Lower leg skin (tissue), 4 donors: ENCODE results near the gene GPATCH1. TPM values are rescaled to one million over a fixed set of nuclear protein-coding genes. Genes with fewer than 3 reads are reported as not detected.

Source experiments
- DNase-seq, 2 donors: peaks; one replicate each; pipeline ENCODE4 v3.0.0-alpha.2; 2019; ENCODE audit warnings: low spot score in 2 of 2
- H3K4me3 ChIP-seq: fragments of 200-600 bp; sonication (generic); 2 replicates; pipeline ENCODE4 v1.5.1; 2017; ENCODE audit warnings: mild to moderate bottlenecking, low read depth; ENCODE audit not compliant: poor library complexity, severe bottlenecking
- CTCF ChIP-seq, 3 donors: fragments of 450-650 bp; IDR thresholded peaks; one replicate each; pipeline ENCODE4 v1.5.1; 2016; ENCODE audit warnings: antibody characterized with exemption in 3 of 3, mild to moderate bottlenecking in 3 of 3, moderate library complexity in 2 of 3
- POLR2A ChIP-seq, 2 donors: fragments of 450-650 bp; IDR thresholded peaks; one replicate each; pipeline ENCODE4 v1.6.1; 2016 to 2017; ENCODE audit warnings: antibody characterized with exemption in 2 of 2, mild to moderate bottlenecking in 1 of 2, moderate library complexity in 1 of 2
- WGBS, 2 donors: methylation state at CpG; one replicate each; pipeline ENCODE4 v1.1.5; 2018; 5-methylcytosine and 5-hydroxymethylcytosine counted together
- intact Hi-C: fragments of 100-400 bp; cut with DNase I; formaldehyde crosslinking; loops from one replicate; pipeline ENCODE4 v1.15.0; 2023; ENCODE audit warnings: low total_unique reads
- total RNA-seq, 4 donors: library from RNA; depleted of rRNA; stranded (reverse); fragments of >200 nt; gene quantifications; one replicate each; pipeline ENCODE4 v1.1.0, GENCODE V29; 2016

Gene GPATCH1
- total RNA-seq, 4 donors from 2014 or later: 7.0 to 14.6 (median 8.7) TPM

GRCh38 chr19:33171222-33171795 lies 90.3 kb downstream of the GPATCH1 start:
- no peak for TF ChIP-seq POLR2A (IDR thresholded peaks at IDR 0.05)
- TF ChIP-seq CTCF (IDR thresholded peaks at IDR 0.05): no peak
- intact Hi-C loops: no loop called here
- H3K4me3 ChIP-seq: no peak overlapping the region
- no peak for DNase-seq
- WGBS, 2 donors: 89 to 100% methylated on average over 1 of the region's 1 CpG

GRCh38 chr19:33171916-33172359 lies 91.0 kb downstream of the GPATCH1 start:
- no peak overlapping the region for H3K4me3 ChIP-seq
- intact Hi-C loops: no loop called here
- no peak for DNase-seq
- TF ChIP-seq CTCF (IDR thresholded peaks at IDR 0.05) (no peak), POLR2A (IDR thresholded peaks at IDR 0.05) (no peak)
- WGBS, 2 donors: 81 to 84% methylated on average over 6 of the region's 6 CpGs

GRCh38 chr19:33174186-33174585 lies 93.2 kb downstream of the GPATCH1 start:
- H3K4me3 ChIP-seq: no peak overlapping the region
- intact Hi-C loops: no loop called here
- no peak for TF ChIP-seq CTCF (IDR thresholded peaks at IDR 0.05)
- no peak for DNase-seq
- WGBS, 2 donors: 75 to 87% methylated on average over 3 to 5 of the region's 5 CpGs

- WGBS, 2 donors: 94 to 96% methylated on average over 10 of the region's 10 CpGs
- TF ChIP-seq POLR2A (IDR thresholded peaks at IDR 0.05): no peak
- no peak for TF ChIP-seq CTCF (IDR thresholded peaks at IDR 0.05)
- intact Hi-C loops: loop anchor here (5.0 kb wide), 1 partner anchor 647 kb away; no protein-coding TSS in a partner anchor
- no peak for DNase-seq
- no peak overlapping the region for H3K4me3 ChIP-seq
Observed at GRCh38 chr19:33175156-33175782, 94.3 kb downstream of the GPATCH1 start.

- 14 to 16% methylated on average over 18 to 25 of the region's 25 CpGs for WGBS, 2 donors
- intact Hi-C loops: loop anchor here (5.0 kb wide), 1 partner anchor 646 kb away; no protein-coding TSS in a partner anchor
- no peak for TF ChIP-seq POLR2A (IDR thresholded peaks at IDR 0.05)
- no peak for TF ChIP-seq CTCF (IDR thresholded peaks at IDR 0.05)
- peak in 1 of 2 donors; percentile 91 for DNase-seq
- peak overlapping the region; percentile 89 for H3K4me3 ChIP-seq
Observed at GRCh38 chr19:33175886-33176669, 95.1 kb downstream of the GPATCH1 start.
